Ectodermal cell (in vitro differentiated cells): ENCODE measurements around the gene ARHGAP1.

Source experiments
- H3K27ac ChIP-seq: 2 replicates; pipeline ENCODE4 v1.7.0; 2013; ENCODE audit warnings: mild to moderate bottlenecking, low read depth, low read length; ENCODE audit not compliant: insufficient read depth, poor library complexity, severe bottlenecking
- H3K27me3 ChIP-seq: 2 replicates; pipeline ENCODE4 v1.7.0; 2013; ENCODE audit warnings: mild to moderate bottlenecking, low read length; ENCODE audit not compliant: insufficient read depth, control insufficient read depth, poor library complexity, severe bottlenecking
- H3K36me3 ChIP-seq: one replicate; pipeline ENCODE4 v1.7.0; 2013; ENCODE audit warnings: low read length; ENCODE audit not compliant: control insufficient read depth, insufficient read depth
- H3K4me1 ChIP-seq: one replicate; pipeline ENCODE4 v1.7.0; 2013; ENCODE audit warnings: low read length; ENCODE audit not compliant: control insufficient read depth, insufficient read depth
- H3K4me3 ChIP-seq: 2 replicates; pipeline ENCODE4 v1.7.0; 2013; ENCODE audit warnings: low read depth, low read length, control low read depth; ENCODE audit not compliant: insufficient read depth
- H3K9me3 ChIP-seq: 2 replicates; pipeline ENCODE4 v1.7.0; 2013; ENCODE audit warnings: mild to moderate bottlenecking, low read length, moderate library complexity; ENCODE audit not compliant: control insufficient read depth
- WGBS, 2 experiments: methylation state at CpG; one replicate each; pipeline ENCODE4 v1.1.7; 2013; ENCODE audit warnings: missing lambda C conversion rate in 2 of 2; 5-methylcytosine and 5-hydroxymethylcytosine counted together

The ARHGAP1 gene

DNA sequence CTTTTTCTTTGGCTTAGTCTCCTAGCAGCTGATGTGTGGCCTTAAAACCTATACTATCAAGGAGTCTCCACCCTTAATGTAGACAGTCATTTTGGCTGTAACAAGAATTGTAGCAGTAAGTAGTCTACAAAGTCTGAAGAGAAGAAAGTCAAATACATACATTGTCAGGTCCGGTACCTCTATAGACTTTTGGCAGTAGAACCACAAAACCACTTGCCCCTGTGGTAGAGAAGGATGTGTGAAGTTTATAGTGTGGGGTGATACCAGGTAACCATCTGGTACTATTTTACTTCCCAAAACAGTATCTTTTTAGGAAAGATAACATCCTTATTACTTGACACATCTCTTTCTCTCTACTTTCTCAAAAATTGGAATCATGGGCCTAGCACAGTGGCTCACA, 67.9 kb downstream of the ARHGAP1 start:
- H3K27me3 ChIP-seq, result no peaks in the 10 kb centered on the region
- H3K9me3 ChIP-seq, result no peaks in the 10 kb centered on the region
- H3K27ac ChIP-seq, result no peak overlapping the region
- no peaks in the 10 kb centered on the region for H3K4me1 ChIP-seq
- H3K4me3 ChIP-seq, result no peak overlapping the region
- 100% methylated on average over 1 of the region's 1 CpG for WGBS, 2 experiments
- no peaks in the 10 kb centered on the region for H3K36me3 ChIP-seq

DNA sequence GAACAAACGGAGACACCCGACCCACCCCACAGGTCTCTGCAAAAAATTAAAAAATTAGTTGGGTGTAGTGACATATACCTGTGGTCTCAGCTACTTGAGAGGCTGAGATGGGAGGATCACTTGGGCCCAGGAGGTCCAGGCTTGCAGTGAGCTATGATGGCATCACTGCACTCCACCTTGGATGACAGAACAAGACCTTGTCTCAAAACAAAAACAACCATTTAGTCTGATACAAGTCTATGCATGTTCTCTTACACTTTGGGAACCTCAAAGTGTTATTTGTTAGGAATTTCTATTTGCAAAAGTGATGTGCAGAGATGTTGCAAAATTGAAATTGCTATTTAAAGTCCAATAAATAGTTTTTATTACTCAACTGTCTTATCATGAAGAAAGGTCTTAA, 68.7 kb downstream of the ARHGAP1 start:
- H3K27me3 ChIP-seq, result no peaks in the 10 kb centered on the region
- 79 to 96% methylated on average over 2 of the region's 2 CpGs for WGBS, 2 experiments
- no peak overlapping the region for H3K27ac ChIP-seq
- no peak overlapping the region for H3K4me3 ChIP-seq
- H3K4me1 ChIP-seq, result no peaks in the 10 kb centered on the region
- no peaks in the 10 kb centered on the region for H3K36me3 ChIP-seq
- H3K9me3 ChIP-seq, result no peaks in the 10 kb centered on the region

DNA sequence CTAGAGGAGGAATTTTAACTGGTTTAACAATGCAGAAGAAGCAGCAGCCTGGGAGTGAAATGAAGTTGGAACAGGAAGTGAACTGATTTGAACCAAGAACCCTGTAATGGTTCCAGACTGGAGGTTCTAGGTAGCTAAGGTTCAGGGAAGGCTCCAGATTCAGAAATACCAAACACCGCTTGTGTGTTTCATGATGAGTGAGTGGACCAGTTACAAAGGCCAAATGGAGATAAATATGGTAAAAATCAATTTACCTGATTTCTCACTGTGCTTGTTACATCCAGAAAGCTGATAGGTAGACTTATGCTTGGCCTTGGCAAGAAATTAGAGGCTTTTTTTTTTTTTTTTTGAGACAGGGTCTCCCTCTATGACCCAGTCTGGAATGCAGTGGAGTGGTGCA, 70.2 kb downstream of the ARHGAP1 start:
- H3K27ac ChIP-seq, result no peak overlapping the region
- H3K4me1 ChIP-seq, result no peaks in the 10 kb centered on the region
- no peaks in the 10 kb centered on the region for H3K27me3 ChIP-seq
- H3K36me3 ChIP-seq, result peaks cover 3% of the 10 kb centered on the region
- no peak overlapping the region for H3K4me3 ChIP-seq
- 97 to 100% methylated on average over 1 of the region's 1 CpG for WGBS, 2 experiments
- H3K9me3 ChIP-seq, result no peaks in the 10 kb centered on the region

DNA sequence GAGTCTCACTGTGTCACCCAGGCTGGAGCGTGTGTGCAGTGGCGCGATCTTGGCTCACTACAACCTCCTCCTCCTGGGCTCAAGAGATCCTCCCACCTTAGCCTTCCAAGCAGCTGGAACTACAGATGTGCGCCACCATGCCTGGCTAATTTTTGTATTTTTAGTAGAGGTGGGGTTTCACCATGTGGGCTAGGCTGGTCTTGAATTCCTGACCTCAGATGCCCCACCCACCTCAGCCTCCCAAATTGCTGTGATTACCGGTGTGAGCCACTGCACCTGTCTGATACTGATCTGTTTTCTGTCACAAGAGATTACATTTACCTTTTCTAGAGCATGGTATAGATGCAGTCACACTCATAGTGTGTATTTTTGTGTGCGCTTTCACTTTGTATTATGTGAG, 71.5 kb downstream of the ARHGAP1 start:
- H3K4me3 ChIP-seq, result no peak overlapping the region
- H3K9me3 ChIP-seq, result no peaks in the 10 kb centered on the region
- 94 to 96% methylated on average over 6 of the region's 6 CpGs for WGBS, 2 experiments
- H3K27me3 ChIP-seq, result no peaks in the 10 kb centered on the region
- no peaks in the 10 kb centered on the region for H3K4me1 ChIP-seq
- H3K36me3 ChIP-seq, result peaks cover 6% of the 10 kb centered on the region
- no peak overlapping the region for H3K27ac ChIP-seq
